Neural progenitor cell (in vitro differentiated cells): ENCODE measurements around the gene RAB11FIP3. TPM values are rescaled to one million over a fixed set of nuclear protein-coding genes. Genes with fewer than 3 reads are reported as not detected.

Experiments
- DNase-seq: peaks from one replicate; pipeline ENCODE4 v3.0.0-alpha.2; 2016; ENCODE audit warnings: low spot score
- H2AFZ ChIP-seq: fragments of 200-600 bp; sonication (generic); replicated peaks from 2 replicates; pipeline ENCODE4 v1.6.1; 2016; ENCODE audit warnings: antibody characterized with exemption
- H3F3A ChIP-seq: fragments of 200-600 bp; sonication (generic); 2 replicates; pipeline ENCODE4 v1.6.1; 2016; ENCODE audit warnings: antibody characterized with exemption, low read depth
- H3K27ac ChIP-seq: fragments of 200-600 bp; sonication (generic); 2 replicates; pipeline ENCODE4 v1.5.1; 2016; ENCODE audit warnings: mild to moderate bottlenecking
- H3K27me3 ChIP-seq: fragments of 200-600 bp; sonication (generic); 2 replicates; pipeline ENCODE4 v1.6.1; 2016; ENCODE audit warnings: mild to moderate bottlenecking, moderate library complexity
- H3K36me3 ChIP-seq: fragments of 200-600 bp; sonication (generic); 2 replicates; pipeline ENCODE4 v1.5.1; 2016
- H3K4me1 ChIP-seq: fragments of 200-600 bp; sonication (generic); 2 replicates; pipeline ENCODE4 v1.6.1; 2016; ENCODE audit warnings: mixed run types
- H3K4me2 ChIP-seq: fragments of 200-600 bp; sonication (generic); 2 replicates; pipeline ENCODE4 v1.6.1; 2016
- H3K4me3 ChIP-seq: fragments of 200-600 bp; sonication (generic); 2 replicates; pipeline ENCODE4 v1.5.1; 2016
- H3K79me2 ChIP-seq: fragments of 200-600 bp; sonication (generic); 2 replicates; pipeline ENCODE4 v1.6.1; 2016; ENCODE audit warnings: low read depth
- H3K9ac ChIP-seq: fragments of 200-600 bp; sonication (generic); 2 replicates; pipeline ENCODE4 v1.6.1; 2016
- H3K9me3 ChIP-seq: fragments of 200-600 bp; sonication (generic); 2 replicates; pipeline ENCODE4 v1.5.1; 2016; ENCODE audit warnings: low read depth
- H4K20me1 ChIP-seq: fragments of 200-600 bp; sonication (generic); 2 replicates; pipeline ENCODE4 v1.6.1; 2016; ENCODE audit warnings: low read depth
- H3K27ac Mint-ChIP-seq: 3 replicates; pipeline ENCODE4 v1.8.0; 2021; ENCODE audit warnings: mixed read lengths
- H3K27me3 Mint-ChIP-seq: 2 replicates; pipeline ENCODE4 v1.8.0; 2022; ENCODE audit warnings: low read depth, mild to moderate bottlenecking, inconsistent platforms, moderate library complexity, mixed read lengths; ENCODE audit not compliant: insufficient read depth
- H3K36me3 Mint-ChIP-seq: 3 replicates; pipeline ENCODE4 v1.8.0; 2021; ENCODE audit warnings: mixed read lengths
- H3K4me1 Mint-ChIP-seq: 3 replicates; pipeline ENCODE4 v1.8.0; 2021; ENCODE audit warnings: mixed read lengths
- H3K4me3 Mint-ChIP-seq: 3 replicates; pipeline ENCODE4 v1.8.0; 2021; ENCODE audit warnings: mild to moderate bottlenecking, moderate library complexity, mixed read lengths
- H3K9me3 Mint-ChIP-seq: 3 replicates; pipeline ENCODE4 v1.8.0; 2020; ENCODE audit warnings: mixed read lengths
- EZH2 ChIP-seq: fragments of 200-600 bp; sonication (generic); IDR thresholded peaks from 2 replicates; pipeline ENCODE4 v1.6.1; 2017; ENCODE audit warnings: antibody characterized with exemption, mild to moderate bottlenecking, moderate library complexity
- EZH2phosphoT487 ChIP-seq: fragments of 200-600 bp; sonication (generic); IDR thresholded peaks from 2 replicates; pipeline ENCODE4 v1.6.1; 2017; ENCODE audit warnings: antibody characterized with exemption
- total RNA-seq: library from RNA; depleted of rRNA; stranded (reverse); fragments of >200 nt; gene quantifications from 2 replicates; pipeline ENCODE4 v1.2.3, GENCODE V29; 2015; ENCODE audit warnings: low replicate concordance
- TF ChIP-seq, protein P1 (sequence below): fragments of 200-600 bp; sonication (generic); IDR thresholded peaks from 2 replicates; pipeline ENCODE4 v1.5.1; 2017; ENCODE audit warnings: antibody characterized with exemption, mild to moderate bottlenecking

Gene RAB11FIP3
- total RNA-seq, 1 donor from 2014 or later, result 15.5 TPM

- peaks cover 24% of the 10 kb centered on the region for H3K27me3 Mint-ChIP-seq
- Histone ChIP-seq H3K4me1 (peaks cover 5% of the 10 kb centered on the region), H3K27ac (no peak overlapping the region), H3K36me3 (no peaks in the 10 kb centered on the region), H3K4me3 (no peak overlapping the region), H3F3A (peaks cover 12% of the 10 kb centered on the region), H3K79me2 (no peaks in the 10 kb centered on the region), H3K9me3 (no peaks in the 10 kb centered on the region), H3K4me2 (no peak overlapping the region), H2AFZ (no peak overlapping the region), H3K27me3 (peaks cover 70% of the 10 kb centered on the region), H4K20me1 (peaks cover 10% of the 10 kb centered on the region), H3K9ac (no peak overlapping the region)
- H3K4me1 Mint-ChIP-seq, result peaks cover 10% of the 10 kb centered on the region
- peaks cover 2% of the 10 kb centered on the region for H3K9me3 Mint-ChIP-seq
- no peak for TF ChIP-seq EZH2phosphoT487
- no peak for TF ChIP-seq EZH2
- TF ChIP-seq, protein P1, sequence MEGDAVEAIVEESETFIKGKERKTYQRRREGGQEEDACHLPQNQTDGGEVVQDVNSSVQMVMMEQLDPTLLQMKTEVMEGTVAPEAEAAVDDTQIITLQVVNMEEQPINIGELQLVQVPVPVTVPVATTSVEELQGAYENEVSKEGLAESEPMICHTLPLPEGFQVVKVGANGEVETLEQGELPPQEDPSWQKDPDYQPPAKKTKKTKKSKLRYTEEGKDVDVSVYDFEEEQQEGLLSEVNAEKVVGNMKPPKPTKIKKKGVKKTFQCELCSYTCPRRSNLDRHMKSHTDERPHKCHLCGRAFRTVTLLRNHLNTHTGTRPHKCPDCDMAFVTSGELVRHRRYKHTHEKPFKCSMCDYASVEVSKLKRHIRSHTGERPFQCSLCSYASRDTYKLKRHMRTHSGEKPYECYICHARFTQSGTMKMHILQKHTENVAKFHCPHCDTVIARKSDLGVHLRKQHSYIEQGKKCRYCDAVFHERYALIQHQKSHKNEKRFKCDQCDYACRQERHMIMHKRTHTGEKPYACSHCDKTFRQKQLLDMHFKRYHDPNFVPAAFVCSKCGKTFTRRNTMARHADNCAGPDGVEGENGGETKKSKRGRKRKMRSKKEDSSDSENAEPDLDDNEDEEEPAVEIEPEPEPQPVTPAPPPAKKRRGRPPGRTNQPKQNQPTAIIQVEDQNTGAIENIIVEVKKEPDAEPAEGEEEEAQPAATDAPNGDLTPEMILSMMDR, result no peak
- DNase-seq, result no peak
- H3K36me3 Mint-ChIP-seq, result no peaks in the 10 kb centered on the region
- no peak overlapping the region for H3K27ac Mint-ChIP-seq
- no peak overlapping the region for H3K4me3 Mint-ChIP-seq
Measured at GRCh38 chr16:559021-559380, 133.6 kb downstream of the RAB11FIP3 start.

DNA sequence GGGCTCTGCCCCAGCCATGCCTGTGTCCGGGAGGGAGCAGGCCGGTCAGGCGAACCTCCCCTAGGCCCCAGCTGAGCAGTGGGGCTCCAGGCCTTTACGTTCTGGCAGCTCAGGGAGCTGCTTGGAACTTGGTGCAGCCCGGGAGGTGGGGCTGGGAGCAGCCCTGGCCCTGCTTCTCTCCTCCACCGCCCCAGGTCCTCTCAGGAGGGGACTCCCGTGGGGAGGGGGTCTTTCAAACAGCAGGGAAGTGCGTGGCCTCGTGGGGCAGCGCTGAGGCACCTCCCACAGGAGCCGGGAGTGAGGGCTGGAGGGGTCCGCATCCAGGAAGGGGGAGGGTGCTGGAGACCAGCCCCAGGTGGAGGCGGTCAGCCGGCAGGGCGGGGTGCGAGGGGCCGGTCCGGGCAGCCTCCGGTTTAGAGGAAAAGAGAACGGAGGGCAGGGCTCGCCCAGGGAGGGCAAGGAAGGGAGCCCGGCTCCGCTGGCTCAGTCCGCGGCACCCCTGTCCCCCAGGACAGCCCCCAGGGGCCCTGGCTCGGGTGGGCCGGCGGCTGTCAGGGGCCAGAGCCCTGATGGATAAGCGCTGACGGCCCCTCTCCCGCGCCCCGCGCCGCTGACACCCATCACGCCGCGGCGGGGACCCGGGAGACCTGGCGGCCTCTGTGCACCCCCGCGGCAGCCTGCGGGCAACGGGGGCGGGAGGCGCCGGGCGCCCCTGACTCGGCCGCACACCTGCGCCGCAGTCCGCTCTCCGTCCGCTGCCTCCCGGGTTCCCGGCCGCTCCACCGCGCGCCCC is 134.2 kb downstream of the RAB11FIP3 start:
- Histone ChIP-seq H3K27me3 (peaks cover 70% of the 10 kb centered on the region), H3K4me1 (peaks cover 5% of the 10 kb centered on the region), H3F3A (peaks cover 8% of the 10 kb centered on the region), H3K79me2 (no peaks in the 10 kb centered on the region), H3K4me2 (peak overlapping the region; percentile 72), H4K20me1 (peaks cover 10% of the 10 kb centered on the region), H2AFZ (no peak overlapping the region), H3K9me3 (no peaks in the 10 kb centered on the region), H3K4me3 (peak overlapping the region; percentile 31), H3K27ac (no peak overlapping the region), H3K9ac (no peak overlapping the region), H3K36me3 (no peaks in the 10 kb centered on the region)
- Mint-ChIP-seq H3K9me3 (peaks cover 2% of the 10 kb centered on the region), H3K4me3 (no peak overlapping the region), H3K36me3 (no peaks in the 10 kb centered on the region), H3K27me3 (peaks cover 24% of the 10 kb centered on the region), H3K27ac (no peak overlapping the region), H3K4me1 (peaks cover 7% of the 10 kb centered on the region)
- no peak for DNase-seq
- TF ChIP-seq, protein P1, result no peak
- TF ChIP-seq EZH2 (peak; percentile 89), EZH2phosphoT487 (peak; percentile 85)

- peaks cover 24% of the 10 kb centered on the region for H3K27me3 Mint-ChIP-seq
- no peak for DNase-seq
- Histone ChIP-seq H3K36me3 (no peaks in the 10 kb centered on the region), H3K9ac (no peak within 1 kb of the TSS), H3K27me3 (peaks cover 70% of the 10 kb centered on the region), H3F3A (peaks cover 8% of the 10 kb centered on the region), H3K4me1 (peaks cover 5% of the 10 kb centered on the region), H3K4me2 (peak within 1 kb of the TSS; percentile 72), H4K20me1 (peaks cover 10% of the 10 kb centered on the region), H2AFZ (no peak within 1 kb of the TSS), H3K79me2 (no peaks in the 10 kb centered on the region), H3K4me3 (peak within 1 kb of the TSS; percentile 42), H3K9me3 (no peaks in the 10 kb centered on the region), H3K27ac (no peak within 1 kb of the TSS)
- no peaks in the 10 kb centered on the region for H3K36me3 Mint-ChIP-seq
- no peak within 1 kb of the TSS for H3K4me3 Mint-ChIP-seq
- H3K4me1 Mint-ChIP-seq, result peaks cover 8% of the 10 kb centered on the region
- no peak for TF ChIP-seq EZH2phosphoT487
- peak; percentile 82 for TF ChIP-seq EZH2
- H3K9me3 Mint-ChIP-seq, result peaks cover 2% of the 10 kb centered on the region
- H3K27ac Mint-ChIP-seq, result no peak within 1 kb of the TSS
Measured at GRCh38 chr16:560204-560700, 134.8 kb downstream of the RAB11FIP3 start, which contains the start of gene PRR35. PRR35 (plus strand) TSS chr16:560394; CDS start chr16:563295, 2,901 bp downstream.
